Aorta (tissue), 5 donors: ENCODE measurements around the gene VWA8. TPM values are rescaled to one million over a fixed set of nuclear protein-coding genes. Genes with fewer than 3 reads are reported as not detected.
A peak's percentile ranks its signal among the peaks of the same experiment; 100 is the strongest.
"Not testable (repeated sequence)": the region's sequence is repeated elsewhere in the genome, so short reads cannot be mapped to it uniquely, and the experiment has no call there.

ENCODE experiments used
- ATAC-seq: fragments of 200-7000 bp; cut with Tn5 transposase; one replicate; pipeline ENCODE4 v1.9.1; 2022; ENCODE audit warnings: moderate library complexity; ENCODE audit not compliant: low FRiP score
- DNase-seq, 2 donors: peaks; one replicate each; pipeline ENCODE4 v3.0.0-alpha.2; 2020
- H3K27ac ChIP-seq, 2 donors: one replicate each; pipeline ENCODE4 v1.5.1; 2013; ENCODE audit warnings: low read length in 2 of 2, mild to moderate bottlenecking in 2 of 2, moderate library complexity in 2 of 2, control low read depth in 1 of 2, inconsistent platforms in 1 of 2, low read depth in 1 of 2
- H3K27me3 ChIP-seq, 2 donors: one replicate each; pipeline ENCODE4 v1.6.1; 2013; ENCODE audit warnings: control low read depth in 1 of 2, low read length in 1 of 2, mild to moderate bottlenecking in 1 of 2, moderate library complexity in 1 of 2; ENCODE audit not compliant: insufficient read depth in 2 of 2, control insufficient read depth in 1 of 2
- H3K36me3 ChIP-seq, 2 donors: one replicate each; pipeline ENCODE4 v1.6.1; 2013; ENCODE audit warnings: control low read depth in 1 of 2, low read length in 1 of 2, mild to moderate bottlenecking in 1 of 2; ENCODE audit not compliant: insufficient read depth in 2 of 2, control insufficient read depth in 1 of 2
- H3K4me1 ChIP-seq, 2 donors: one replicate each; pipeline ENCODE4 v1.6.1; 2013; ENCODE audit warnings: low read length in 2 of 2, control low read depth in 1 of 2, mild to moderate bottlenecking in 1 of 2, moderate library complexity in 1 of 2; ENCODE audit not compliant: insufficient read depth in 2 of 2, control insufficient read depth in 1 of 2
- H3K4me3 ChIP-seq, 2 donors: one replicate each; pipeline ENCODE4 v1.5.1; 2013; ENCODE audit warnings: low read length in 2 of 2, control low read depth in 1 of 2, mild to moderate bottlenecking in 1 of 2
- H3K9me3 ChIP-seq: one replicate; pipeline ENCODE4 v1.6.1; 2013; ENCODE audit warnings: mild to moderate bottlenecking, low read length; ENCODE audit not compliant: control insufficient read depth
- WGBS, 2 donors: extraction: QIAGEN DNeasy Blood & Tissue Kit; methylation state at CpG; one replicate each; pipeline ENCODE4 v1.1.7; 2013; 5-methylcytosine and 5-hydroxymethylcytosine counted together
- intact Hi-C, 2 donors: fragments of 100-400 bp; cut with DNase I; formaldehyde crosslinking; loops; one replicate each; pipeline versions ENCODE4 v1.14.2 to v1.15.0; 2022
- polyA plus RNA-seq, 2 donors: library from polyadenylated mRNA; stranded (reverse); fragments of 200-250 nt; gene quantifications; one replicate each; pipeline ENCODE4 v1.2.3, GENCODE V29; 2013
- total RNA-seq, 2 donors: library from RNA; stranded (reverse); fragmentation: NEBNext Ultra II Directional; extraction: Animal tissue kit (Norgen Biotek cat#: 25700); gene quantifications; one replicate each; pipeline ENCODE4 v1.2.1, GENCODE V29; 2021
- donor health status: healthy with polysubstance abuse.
- donor health status: Bipolar disorder and iron deficiency.
- donor health status: DM: no; HTN: no; CAD: no.
- donor health status: DM: no; HTN: no; CAD: no.
- donor health status: DM: yes; HTN: yes; CAD: no.

VWA8 gene
- total and polyA plus RNA-seq, 4 donors, result 1.9 to 18.2 (median 9.8) TPM

DNA sequence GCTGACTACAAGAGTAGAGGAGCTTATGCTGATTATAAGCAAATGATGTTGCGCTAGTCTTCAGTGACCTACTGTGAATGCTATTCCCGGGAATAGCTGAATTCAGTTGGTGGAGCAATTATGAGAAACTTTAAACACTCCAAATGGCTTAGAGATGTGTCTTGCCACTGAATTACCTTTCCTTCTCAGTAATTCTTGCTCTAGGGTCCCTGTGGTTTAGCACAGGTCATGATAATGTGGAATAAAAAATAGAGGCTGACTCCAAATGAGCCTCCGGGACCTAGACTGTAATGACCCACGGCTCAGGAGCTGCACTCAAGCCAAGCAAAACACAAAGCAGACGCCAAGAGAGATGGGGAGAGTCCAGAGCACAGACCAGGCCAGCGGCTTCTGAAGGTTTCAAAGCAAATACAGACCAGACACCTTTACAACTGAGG, 378.9 kb downstream of the VWA8 start:
- 32 to 36% methylated on average over 6 of the region's 6 CpGs for WGBS, 2 donors
- peaks cover 0 to 4% of the 10 kb centered on the region in 2 donors for H3K4me1 ChIP-seq
- no peak overlapping the region for H3K4me3 ChIP-seq
- peaks cover 1 to 2% of the 10 kb centered on the region in 2 donors for H3K36me3 ChIP-seq
- no peak overlapping the region for H3K27ac ChIP-seq
- no peaks in the 10 kb centered on the region for H3K9me3 ChIP-seq
- no peaks in the 10 kb centered on the region for H3K27me3 ChIP-seq
- no peak for DNase-seq
- peak; percentile 60 for ATAC-seq
- intact Hi-C loops, result no loop called here

DNA sequence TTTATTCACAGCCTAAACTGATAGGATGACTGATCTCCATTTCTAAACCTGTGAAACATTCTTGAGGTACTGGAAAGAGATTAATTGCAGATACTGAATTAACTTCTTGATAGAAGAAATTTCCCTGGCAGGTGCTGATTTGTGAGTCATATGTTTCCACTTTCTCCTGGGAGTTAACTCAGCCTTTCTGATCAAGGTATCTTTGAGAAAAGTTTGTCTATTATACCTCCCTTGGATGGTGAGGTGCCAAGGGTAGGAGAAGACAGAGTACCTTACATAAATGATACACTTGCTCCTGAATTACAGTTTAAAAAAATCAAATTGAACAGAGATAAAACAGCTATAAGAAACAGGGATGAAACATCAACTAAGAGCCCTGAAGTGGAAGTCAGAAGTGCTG, 380.6 kb downstream of the VWA8 start:
- Histone ChIP-seq H3K27me3 (no peaks in the 10 kb centered on the region), H3K36me3 (peaks cover 0 to 1% of the 10 kb centered on the region in 2 donors), H3K4me3 (no peak overlapping the region), H3K4me1 (peaks cover 0 to 4% of the 10 kb centered on the region in 2 donors), H3K27ac (no peak overlapping the region), H3K9me3 (no peaks in the 10 kb centered on the region)
- intact Hi-C loops, result no loop called here
- ATAC-seq (no peak), DNase-seq (no peak)

DNA sequence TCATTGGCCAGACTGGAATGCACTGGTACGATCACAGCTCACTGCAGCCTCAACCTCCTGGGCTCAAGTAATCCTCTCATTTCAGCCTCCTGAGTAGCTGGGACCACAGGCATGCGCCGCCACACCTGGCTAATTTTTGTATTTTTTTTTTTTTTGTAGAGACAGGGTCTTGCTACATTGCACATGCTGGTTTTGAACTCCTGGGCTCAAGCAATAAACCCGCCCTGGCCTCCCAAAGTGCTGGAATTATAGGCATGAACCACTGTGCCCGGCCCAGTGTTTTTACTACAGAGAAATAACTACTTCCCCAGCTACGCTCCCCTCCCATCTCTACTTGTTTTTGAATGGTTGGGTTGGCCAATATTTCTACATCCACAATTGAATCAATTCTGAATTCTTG, 381.0 kb downstream of the VWA8 start:
- WGBS, 2 donors, result 91 to 92% methylated on average over 6 of the region's 6 CpGs

DNA sequence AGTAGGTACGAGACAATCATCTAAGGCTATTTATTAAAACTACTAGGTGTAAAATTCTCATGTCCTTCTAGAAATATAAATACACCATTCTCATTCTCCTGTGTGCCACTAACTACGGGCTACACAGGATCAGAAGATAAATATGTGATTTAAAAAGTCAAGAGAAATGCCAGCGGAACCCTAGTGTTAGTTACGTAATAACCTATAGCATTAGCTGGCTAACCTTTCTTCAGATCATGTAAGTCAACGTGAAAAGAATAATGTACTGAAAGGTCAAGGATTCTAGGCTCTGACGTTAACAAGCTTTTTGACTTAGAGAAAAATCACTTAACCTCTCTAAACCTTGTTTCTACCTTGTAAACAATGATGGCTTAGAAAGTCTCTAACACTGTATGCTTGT, 381.7 kb downstream of the VWA8 start:
- 89 to 96% methylated on average over 6 of the region's 6 CpGs for WGBS, 2 donors
- peaks cover 0 to 4% of the 10 kb centered on the region in 2 donors for H3K4me1 ChIP-seq
- intact Hi-C loops, result no loop called here

More for the DNA sequence above, 381.0 kb downstream of the VWA8 start:
- Histone ChIP-seq H3K27me3 (no peaks in the 10 kb centered on the region), H3K36me3 (no peaks in the 10 kb centered on the region), H3K4me1 (peaks cover 0 to 4% of the 10 kb centered on the region in 2 donors), H3K27ac (no peak overlapping the region), H3K4me3 (no peak overlapping the region), H3K9me3 (no peaks in the 10 kb centered on the region)
- DNase-seq (no peak), ATAC-seq (no peak)
- intact Hi-C loops, result no loop called here

DNA sequence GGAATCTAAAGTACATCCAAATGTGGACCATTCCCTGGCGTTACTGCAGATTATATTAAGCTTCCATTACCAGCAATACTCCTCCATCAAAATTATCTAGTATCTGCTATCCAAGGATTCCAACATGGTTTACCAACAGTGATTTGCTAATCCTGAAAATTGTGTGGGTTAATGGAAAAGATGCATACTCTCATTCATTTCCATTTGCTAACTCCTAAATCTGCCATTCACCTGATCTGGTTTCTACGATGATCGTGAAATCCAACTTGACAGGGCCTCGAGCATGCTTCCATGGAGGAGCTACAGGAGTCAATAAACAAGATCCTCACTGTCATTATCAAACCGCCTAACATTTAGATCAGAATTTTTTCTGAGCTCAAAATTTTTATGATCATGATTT, 382.5 kb downstream of the VWA8 start:
- peaks cover 0 to 4% of the 10 kb centered on the region in 2 donors for H3K4me1 ChIP-seq
- ATAC-seq, result no peak
- H3K36me3 ChIP-seq, result no peaks in the 10 kb centered on the region
- intact Hi-C loops, result no loop called here
- no peaks in the 10 kb centered on the region for H3K9me3 ChIP-seq
- H3K27ac ChIP-seq, result no peak overlapping the region
- no peaks in the 10 kb centered on the region for H3K27me3 ChIP-seq
- WGBS, 2 donors, result 90 to 92% methylated on average over 5 of the region's 5 CpGs
- H3K4me3 ChIP-seq, result no peak overlapping the region
- no peak for DNase-seq

More for the DNA sequence above, 381.7 kb downstream of the VWA8 start:
- Histone ChIP-seq H3K27ac (no peak overlapping the region), H3K9me3 (no peaks in the 10 kb centered on the region), H3K27me3 (no peaks in the 10 kb centered on the region), H3K36me3 (no peaks in the 10 kb centered on the region), H3K4me3 (no peak overlapping the region)
- DNase-seq (no peak), ATAC-seq (no peak)

DNA sequence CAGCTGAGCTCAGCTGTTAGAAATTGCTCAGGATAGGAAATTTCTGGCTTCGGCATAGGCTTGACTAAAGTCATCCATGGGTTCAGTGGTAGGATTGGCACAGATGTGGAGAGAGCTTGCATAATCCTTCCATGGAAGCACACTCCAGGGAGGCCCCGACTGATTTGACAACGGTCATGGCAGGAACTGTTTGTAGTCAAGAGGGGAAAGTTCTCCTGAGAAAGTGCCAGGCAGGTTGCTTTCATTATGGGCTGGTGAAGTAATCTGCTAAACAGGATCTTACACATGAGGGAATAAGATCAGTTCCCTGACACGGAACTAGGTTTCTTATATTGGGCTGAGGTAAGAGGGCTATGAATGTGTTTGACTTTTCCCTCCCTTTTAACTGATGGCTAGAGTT, 383.5 kb downstream of the VWA8 start:
- Histone ChIP-seq H3K4me3 (no peak overlapping the region), H3K27ac (no peak overlapping the region), H3K27me3 (no peaks in the 10 kb centered on the region), H3K4me1 (peaks cover 0 to 4% of the 10 kb centered on the region in 2 donors), H3K9me3 (no peaks in the 10 kb centered on the region), H3K36me3 (no peaks in the 10 kb centered on the region)
- WGBS, 2 donors, result 21 to 28% methylated on average over 4 of the region's 4 CpGs
- peak; percentile 79 for ATAC-seq
- intact Hi-C loops, result no loop called here
- DNase-seq, result no peak

GRCh38 chr13:41573640-41574039, 387.3 kb downstream of the VWA8 start:
- intact Hi-C loops, ATAC-seq, H3K27me3 ChIP-seq, DNase-seq, H3K9me3 ChIP-seq, H3K36me3 ChIP-seq, H3K27ac ChIP-seq, H3K4me3 ChIP-seq, H3K4me1 ChIP-seq: not testable (repeated sequence)
- WGBS, 2 donors, result 98% methylated on average over 19 of the region's 19 CpGs

DNA sequence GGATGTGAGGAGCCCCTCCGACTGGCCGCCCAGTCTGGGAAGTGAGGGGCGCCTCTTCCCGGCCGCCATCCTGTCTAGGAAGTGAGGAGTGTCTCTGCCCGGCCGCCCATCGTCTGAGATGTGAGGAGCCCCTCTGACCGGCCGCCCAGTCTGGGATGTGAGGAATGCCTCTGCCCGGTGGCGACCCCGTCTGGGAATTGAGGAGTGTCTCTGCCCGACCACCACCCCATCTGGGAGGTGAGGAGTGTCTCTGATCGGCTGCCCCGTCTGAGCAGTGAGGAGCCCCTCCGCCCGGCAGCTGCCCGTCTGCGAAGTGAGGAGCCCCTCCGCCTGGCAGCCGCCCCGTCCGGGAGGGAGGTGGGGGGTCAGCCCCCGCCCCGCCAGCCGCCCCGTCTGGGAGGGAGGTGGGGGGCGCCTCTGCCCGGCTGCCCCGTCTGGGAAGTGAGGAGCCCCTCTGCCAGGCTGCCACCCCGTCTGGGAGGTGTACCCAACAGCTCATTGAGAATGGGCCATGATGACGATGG, 389.0 kb downstream of the VWA8 start:
- intact Hi-C loops, H3K9me3 ChIP-seq, H3K4me1 ChIP-seq, DNase-seq, H3K27me3 ChIP-seq, H3K4me3 ChIP-seq, H3K27ac ChIP-seq, H3K36me3 ChIP-seq, ATAC-seq: not testable (repeated sequence)
- 96 to 97% methylated on average over 23 to 33 of the region's 33 CpGs for WGBS, 2 donors

GRCh38 chr13:41568972-41569351, 391.9 kb downstream of the VWA8 start:
- intact Hi-C loops, result no loop called here
- Histone ChIP-seq H3K27ac (no peak overlapping the region), H3K4me1 (peaks cover 1 to 6% of the 10 kb centered on the region in 2 donors), H3K4me3 (no peak overlapping the region), H3K9me3 (no peaks in the 10 kb centered on the region), H3K36me3 (no peaks in the 10 kb centered on the region), H3K27me3 (no peaks in the 10 kb centered on the region)
- no peak for DNase-seq
- WGBS, 2 donors, result 4 to 10% methylated on average over 3 of the region's 3 CpGs
- peak; percentile 36 for ATAC-seq
